ENCODE data around the gene GLG1. TPM values are rescaled to one million over a fixed set of nuclear protein-coding genes. Genes with fewer than 3 reads are reported as not detected.

GLG1 gene
- total RNA-seq, 4 donors from 2014 or later, result 53.0 to 272 (median 127) TPM

GRCh38 chr16:74591876-74592650, 14.9 kb downstream of the GLG1 start:
- no peaks in the 10 kb centered on the region for H3K4me1 ChIP-seq
- intact Hi-C loops (cut with DNase I; ENCODE audit: low total_unique reads), result no loop called here

DNA sequence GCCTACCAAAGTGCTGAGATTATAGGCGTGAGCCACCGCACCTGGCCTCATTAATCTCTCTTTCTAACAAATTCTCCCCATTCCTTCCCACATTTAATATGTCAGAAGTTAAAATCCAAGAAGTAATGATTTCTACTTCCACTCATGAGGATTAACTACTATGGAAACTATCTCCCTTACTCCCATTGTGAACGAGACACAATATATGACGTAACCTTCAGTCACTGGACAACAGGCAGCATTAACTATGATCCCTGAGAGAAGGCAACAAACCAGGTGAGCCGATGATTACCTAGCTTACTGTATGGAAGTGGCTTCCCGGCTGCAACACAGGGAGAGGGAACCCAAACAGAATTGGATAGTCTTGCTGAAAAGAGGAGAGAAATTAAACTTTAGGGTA, 20.0 kb downstream of the GLG1 start:
- no peak for DNase-seq
- no peaks in the 10 kb centered on the region for H3K27me3 ChIP-seq
- intact Hi-C loops (cut with DNase I; ENCODE audit: low total_unique reads), result no loop called here
- TF ChIP-seq POLR2A (IDR thresholded peaks at IDR 0.05) (no peak), CTCF (IDR thresholded peaks at IDR 0.05) (no peak)
- no peaks in the 10 kb centered on the region for H3K9me3 ChIP-seq
- no peak overlapping the region for H3K4me3 ChIP-seq
- no peaks in the 10 kb centered on the region for H3K36me3 ChIP-seq
- H3K27ac ChIP-seq, result no peak overlapping the region
- H3K4me1 ChIP-seq, result no peaks in the 10 kb centered on the region

More at GRCh38 chr16:74591876-74592650, 14.9 kb downstream of the GLG1 start:
- no peak for DNase-seq
- H3K9me3 ChIP-seq, result no peaks in the 10 kb centered on the region
- no peaks in the 10 kb centered on the region for H3K27me3 ChIP-seq
- no peak overlapping the region for H3K4me3 ChIP-seq
- TF ChIP-seq POLR2A (IDR thresholded peaks at IDR 0.05), result no peak
- TF ChIP-seq CTCF (IDR thresholded peaks at IDR 0.05), result no peak
- H3K27ac ChIP-seq, result no peak overlapping the region
- H3K36me3 ChIP-seq, result no peaks in the 10 kb centered on the region

DNA sequence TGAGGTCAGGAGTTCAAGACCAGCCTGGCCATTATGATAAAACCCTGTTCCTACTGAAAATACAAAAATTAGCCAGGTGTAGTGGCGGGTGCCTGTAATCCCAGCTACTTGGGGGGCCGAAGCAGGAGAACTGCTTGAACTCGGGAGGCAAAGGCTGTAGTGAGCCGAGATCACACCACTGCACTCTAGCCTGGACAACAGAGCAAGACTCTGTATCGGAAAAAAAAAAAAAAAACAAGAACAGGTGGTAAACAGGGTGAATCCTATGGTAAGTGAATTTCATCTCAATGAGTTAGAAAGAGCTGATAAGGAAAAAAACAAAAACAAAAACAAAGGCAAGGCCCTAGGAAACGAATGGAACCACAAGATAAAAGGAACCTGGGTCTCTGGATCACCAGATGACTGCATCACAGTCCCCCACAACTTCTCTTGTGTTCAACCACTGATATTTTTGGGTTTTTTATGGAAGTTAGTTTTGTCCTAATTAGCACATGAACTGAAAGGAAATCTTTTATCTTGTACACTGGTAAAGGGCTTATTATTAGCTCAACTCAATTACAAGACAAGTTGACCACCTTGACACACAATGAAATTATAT, 21.0 kb downstream of the GLG1 start:
- no peaks in the 10 kb centered on the region for H3K4me1 ChIP-seq
- H3K4me3 ChIP-seq, result no peak overlapping the region
- H3K27ac ChIP-seq, result no peak overlapping the region
- H3K9me3 ChIP-seq, result no peaks in the 10 kb centered on the region
- no peaks in the 10 kb centered on the region for H3K27me3 ChIP-seq
- no peak for DNase-seq
- TF ChIP-seq CTCF (IDR thresholded peaks at IDR 0.05) (no peak), POLR2A (IDR thresholded peaks at IDR 0.05) (no peak)
- H3K36me3 ChIP-seq, result no peaks in the 10 kb centered on the region
- intact Hi-C loops (cut with DNase I; ENCODE audit: low total_unique reads), result no loop called here

- intact Hi-C loops (cut with DNase I; ENCODE audit: low total_unique reads), result no loop called here
- H3K27me3 ChIP-seq, result no peaks in the 10 kb centered on the region
- H3K4me3 ChIP-seq, result no peak overlapping the region
Observed at GRCh38 chr16:74583926-74584666, 22.8 kb downstream of the GLG1 start.

More at GRCh38 chr16:74583926-74584666, 22.8 kb downstream of the GLG1 start:
- no peaks in the 10 kb centered on the region for H3K9me3 ChIP-seq
- DNase-seq, result no peak
- no peaks in the 10 kb centered on the region for H3K4me1 ChIP-seq
- no peaks in the 10 kb centered on the region for H3K36me3 ChIP-seq
- TF ChIP-seq CTCF (IDR thresholded peaks at IDR 0.05) (no peak), POLR2A (IDR thresholded peaks at IDR 0.05) (no peak)
- no peak overlapping the region for H3K27ac ChIP-seq
